ENCODE data around the gene PLEKHG3. TPM values are rescaled to one million over a fixed set of nuclear protein-coding genes. Genes with fewer than 3 reads are reported as not detected.
A peak's percentile ranks its signal among the peaks of the same experiment; 100 is the strongest.

PLEKHG3 gene
- total RNA-seq, 5 donors from 2014 or later (not counting 1 experiment from before 2014, with no cell fraction given): 12.4 to 58.2 (median 27.3) TPM

GRCh38 chr14:64767215-64767964 is 63.2 kb downstream of the PLEKHG3 start:
- Mint-ChIP-seq H3K27ac (no peak overlapping the region), H3K27me3 (no peaks in the 10 kb centered on the region), H3K4me3 (no peak overlapping the region), H3K9me3 (no peaks in the 10 kb centered on the region), H3K36me3 (no peaks in the 10 kb centered on the region), H3K4me1 (peaks cover 34 to 52% (median 46%) of the 10 kb centered on the region in 3 donors)
- Histone ChIP-seq H3K27me3 (replicated peaks in 1 of 2; ENCODE audit: control insufficient read depth in 2 of 2, extremely low read depth in 1 of 2, insufficient read depth in 2 of 2, low read length in 1 of 2) (peaks cover 0 to 16% of the 10 kb centered on the region in 2 experiments), H3K4me3 (ENCODE audit: control insufficient read depth in 1 of 2, extremely low read depth in 1 of 2, low read length in 1 of 2) (no peak overlapping the region), H3K27ac (ENCODE audit: low read length) (no peak overlapping the region), H3K4me1 (ENCODE audit: control insufficient read depth in 1 of 2, extremely low read depth in 1 of 2, insufficient read depth in 2 of 2, low read length in 2 of 2) (peaks cover 9 to 46% of the 10 kb centered on the region in 2 experiments), H3K9me3 (no peaks in the 10 kb centered on the region), H3K36me3 (ENCODE audit: control insufficient read depth in 2 of 2, extremely low read depth in 1 of 2, insufficient read depth in 1 of 2, low read length in 1 of 2) (no peaks in the 10 kb centered on the region)
- CTCF ChIA-PET: interaction anchor here in 1 of 2 donors (0.5 to 0.8 kb wide), 2 partner anchors 8 to 33 kb away, joined by 3 read pairs; no protein-coding TSS in a partner anchor
- ATAC-seq (replicated peaks in 1 of 4) (no peak), DNase-seq (no peak)
- POLR2A ChIA-PET: no interaction called here
- WGBS (ENCODE audit: insufficient coverage): 82% methylated on average over 14 of the region's 15 CpGs

- WGBS (ENCODE audit: insufficient coverage): 100% methylated on average over 1 of the region's 13 CpGs
- no peaks in the 10 kb centered on the region for H3K9me3 ChIP-seq
- peaks cover 24 to 45% (median 41%) of the 10 kb centered on the region in 3 donors for H3K4me1 Mint-ChIP-seq
- DNase-seq: no peak
- H3K36me3 Mint-ChIP-seq: no peaks in the 10 kb centered on the region
- no peak overlapping the region for H3K4me3 Mint-ChIP-seq
- no peak overlapping the region for H3K27ac ChIP-seq (ENCODE audit: low read length)
- ATAC-seq (replicated peaks in 1 of 4): no peak
- ChIA-PET POLR2A (no interaction called here), CTCF (interaction anchor here in 1 of 2 donors (0.8 kb wide), 1 partner anchor 9 kb away, joined by 3 read pairs; no protein-coding TSS in a partner anchor)
- H3K27me3 Mint-ChIP-seq: no peaks in the 10 kb centered on the region
- H3K9me3 Mint-ChIP-seq: no peaks in the 10 kb centered on the region
- H3K27ac Mint-ChIP-seq: no peak overlapping the region
- H3K27me3 ChIP-seq (replicated peaks in 1 of 2; ENCODE audit: control insufficient read depth in 2 of 2, extremely low read depth in 1 of 2, insufficient read depth in 2 of 2, low read length in 1 of 2): peaks cover 0 to 15% of the 10 kb centered on the region in 2 experiments
- peaks cover 9 to 34% of the 10 kb centered on the region in 2 experiments for H3K4me1 ChIP-seq (ENCODE audit: control insufficient read depth in 1 of 2, extremely low read depth in 1 of 2, insufficient read depth in 2 of 2, low read length in 2 of 2)
- H3K4me3 ChIP-seq (ENCODE audit: control insufficient read depth in 1 of 2, extremely low read depth in 1 of 2, low read length in 1 of 2): no peak overlapping the region
- no peaks in the 10 kb centered on the region for H3K36me3 ChIP-seq (ENCODE audit: control insufficient read depth in 2 of 2, extremely low read depth in 1 of 2, insufficient read depth in 1 of 2, low read length in 1 of 2)
Observed at GRCh38 chr14:64768401-64769095, 64.3 kb downstream of the PLEKHG3 start.

GRCh38 chr14:64769096-64770020 is 65.1 kb downstream of the PLEKHG3 start:
- peaks cover 16 to 40% (median 32%) of the 10 kb centered on the region in 3 donors for H3K4me1 Mint-ChIP-seq
- WGBS (ENCODE audit: insufficient coverage): 84% methylated on average over 11 of the region's 17 CpGs
- H3K9me3 Mint-ChIP-seq: no peaks in the 10 kb centered on the region
- Histone ChIP-seq H3K27ac (ENCODE audit: low read length) (no peak overlapping the region), H3K4me3 (ENCODE audit: control insufficient read depth in 1 of 2, extremely low read depth in 1 of 2, low read length in 1 of 2) (no peak overlapping the region), H3K27me3 (replicated peaks in 1 of 2; ENCODE audit: control insufficient read depth in 2 of 2, extremely low read depth in 1 of 2, insufficient read depth in 2 of 2, low read length in 1 of 2) (peaks cover 0 to 18% of the 10 kb centered on the region in 2 experiments), H3K36me3 (ENCODE audit: control insufficient read depth in 2 of 2, extremely low read depth in 1 of 2, insufficient read depth in 1 of 2, low read length in 1 of 2) (no peaks in the 10 kb centered on the region), H3K9me3 (no peaks in the 10 kb centered on the region), H3K4me1 (ENCODE audit: control insufficient read depth in 1 of 2, extremely low read depth in 1 of 2, insufficient read depth in 2 of 2, low read length in 2 of 2) (peaks cover 9 to 26% of the 10 kb centered on the region in 2 experiments)
- H3K27ac Mint-ChIP-seq: no peak overlapping the region
- no peaks in the 10 kb centered on the region for H3K27me3 Mint-ChIP-seq
- ATAC-seq (replicated peaks in 1 of 4) (no peak), DNase-seq (no peak)
- CTCF ChIA-PET: interaction anchor here (0.5 to 0.9 kb wide), 3 partner anchors 122 to 315 kb away, joined by 3 to 4 read pairs (median 4); partner anchors contain the start of gene ZBTB1 (in 1 of the 2)
- POLR2A ChIA-PET: no interaction called here
- no peak overlapping the region for H3K4me3 Mint-ChIP-seq
- no peaks in the 10 kb centered on the region for H3K36me3 Mint-ChIP-seq

GRCh38 chr14:64770751-64771150 is 66.5 kb downstream of the PLEKHG3 start:
- H3K27ac ChIP-seq (ENCODE audit: low read length): no peak overlapping the region
- peaks cover 0 to 23% of the 10 kb centered on the region in 2 experiments for H3K27me3 ChIP-seq (replicated peaks in 1 of 2; ENCODE audit: control insufficient read depth in 2 of 2, extremely low read depth in 1 of 2, insufficient read depth in 2 of 2, low read length in 1 of 2)
- peak overlapping the region in 1 of 3 donors; percentile 40 for H3K4me3 Mint-ChIP-seq
- no peaks in the 10 kb centered on the region for H3K36me3 ChIP-seq (ENCODE audit: control insufficient read depth in 2 of 2, extremely low read depth in 1 of 2, insufficient read depth in 1 of 2, low read length in 1 of 2)
- peaks cover 12 to 31% (median 27%) of the 10 kb centered on the region in 3 donors for H3K4me1 Mint-ChIP-seq
- WGBS (ENCODE audit: insufficient coverage): 94% methylated on average over 18 of the region's 18 CpGs
- no peak overlapping the region for H3K4me3 ChIP-seq (ENCODE audit: control insufficient read depth in 1 of 2, extremely low read depth in 1 of 2, low read length in 1 of 2)
- CTCF ChIA-PET: interaction anchor here in 1 of 2 donors (0.8 kb wide), 1 partner anchor 12 kb away, joined by 3 read pairs; no protein-coding TSS in a partner anchor
- no peaks in the 10 kb centered on the region for H3K27me3 Mint-ChIP-seq
- H3K9me3 Mint-ChIP-seq: no peaks in the 10 kb centered on the region
- H3K36me3 Mint-ChIP-seq: no peaks in the 10 kb centered on the region
- no peaks in the 10 kb centered on the region for H3K9me3 ChIP-seq
- peaks cover 9 to 18% of the 10 kb centered on the region in 2 experiments for H3K4me1 ChIP-seq (ENCODE audit: control insufficient read depth in 1 of 2, extremely low read depth in 1 of 2, insufficient read depth in 2 of 2, low read length in 2 of 2)
- ATAC-seq (replicated peaks in 1 of 4) (no peak), DNase-seq (no peak)
- no peak overlapping the region for H3K27ac Mint-ChIP-seq
- POLR2A ChIA-PET: no interaction called here

GRCh38 chr14:64771161-64771560 is 66.9 kb downstream of the PLEKHG3 start:
- Histone ChIP-seq H3K9me3 (no peaks in the 10 kb centered on the region), H3K36me3 (ENCODE audit: control insufficient read depth in 2 of 2, extremely low read depth in 1 of 2, insufficient read depth in 1 of 2, low read length in 1 of 2) (no peaks in the 10 kb centered on the region), H3K27ac (ENCODE audit: low read length) (no peak overlapping the region), H3K4me3 (ENCODE audit: control insufficient read depth in 1 of 2, extremely low read depth in 1 of 2, low read length in 1 of 2) (no peak overlapping the region), H3K27me3 (replicated peaks in 1 of 2; ENCODE audit: control insufficient read depth in 2 of 2, extremely low read depth in 1 of 2, insufficient read depth in 2 of 2, low read length in 1 of 2) (peaks cover 0 to 23% of the 10 kb centered on the region in 2 experiments), H3K4me1 (ENCODE audit: control insufficient read depth in 1 of 2, extremely low read depth in 1 of 2, insufficient read depth in 2 of 2, low read length in 2 of 2) (peaks cover 9 to 18% of the 10 kb centered on the region in 2 experiments)
- ChIA-PET CTCF (interaction anchor here in 1 of 2 donors (0.8 kb wide), 1 partner anchor 12 kb away, joined by 3 read pairs; no protein-coding TSS in a partner anchor), POLR2A (no interaction called here)
- Mint-ChIP-seq H3K27ac (peak overlapping the region in 1 of 2 donors; percentile 6), H3K27me3 (no peaks in the 10 kb centered on the region), H3K36me3 (no peaks in the 10 kb centered on the region), H3K4me1 (peaks cover 12 to 27% (median 23%) of the 10 kb centered on the region in 3 donors), H3K4me3 (peak overlapping the region in 1 of 3 donors; percentile 40), H3K9me3 (no peaks in the 10 kb centered on the region)
- 44% methylated on average over 1 of the region's 2 CpGs for WGBS (ENCODE audit: insufficient coverage)
- DNase-seq (no peak), ATAC-seq (replicated peaks in 1 of 4) (peak; percentile 43 to 61 (median 51))
